Activated CD4-positive, alpha-beta T cell treated with anti-CD3 and anti-CD28 coated beads for 48 hours (primary cell): Measurements from ENCODE around the gene ANK2.
"Not testable (repeated sequence)": the region's sequence is repeated elsewhere in the genome, so short reads cannot be mapped to it uniquely, and the experiment has no call there.

Experiments
- DNase-seq: peaks from one replicate; pipeline ENCODE4 v3.0.0-alpha.2; 2020

ANK2 gene

GRCh38 chr4:113154281-113154680 is 104.8 kb downstream of the ANK2 start:
- no peak for DNase-seq

DNA sequence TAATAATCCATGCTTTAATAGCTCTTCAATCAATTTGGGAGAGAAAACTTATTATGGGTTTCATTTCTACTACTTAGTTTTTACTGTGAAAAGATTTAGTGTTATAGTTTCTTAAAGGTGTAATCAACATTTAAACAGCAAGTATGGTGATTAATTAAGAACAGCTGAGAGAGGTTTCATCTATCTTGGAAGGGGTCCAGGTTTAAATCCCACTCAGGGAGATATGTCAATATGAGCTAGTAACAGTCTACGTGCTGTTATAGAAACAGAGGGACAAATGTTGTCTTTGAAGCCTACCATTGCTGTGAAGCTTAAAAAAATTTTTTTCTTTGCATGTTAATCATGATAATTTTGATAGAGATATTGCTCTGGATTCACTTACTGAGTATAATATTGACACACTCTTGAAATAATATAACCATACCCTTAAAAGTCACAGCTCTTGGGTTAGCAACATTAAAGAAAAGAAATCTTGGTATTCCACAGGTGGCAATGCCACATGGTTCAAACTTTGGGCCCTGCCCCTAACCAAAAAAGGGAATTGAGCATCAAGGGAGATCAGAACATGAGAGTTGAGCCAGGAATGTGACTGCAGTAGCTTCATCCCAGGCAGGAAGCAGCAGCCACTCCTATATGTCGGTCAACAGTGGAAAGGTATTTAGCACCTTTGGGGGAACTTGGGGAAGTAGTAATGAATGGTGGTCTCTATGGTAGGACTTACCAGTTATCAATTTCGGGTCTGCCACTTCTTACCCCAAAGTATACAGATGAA is 107.8 kb downstream of the ANK2 start:
- no peak for DNase-seq

GRCh38 chr4:113159942-113160545 is 110.6 kb downstream of the ANK2 start:
- DNase-seq: no peak

GRCh38 chr4:113160548-113160947 is 111.1 kb downstream of the ANK2 start:
- no peak for DNase-seq

DNA sequence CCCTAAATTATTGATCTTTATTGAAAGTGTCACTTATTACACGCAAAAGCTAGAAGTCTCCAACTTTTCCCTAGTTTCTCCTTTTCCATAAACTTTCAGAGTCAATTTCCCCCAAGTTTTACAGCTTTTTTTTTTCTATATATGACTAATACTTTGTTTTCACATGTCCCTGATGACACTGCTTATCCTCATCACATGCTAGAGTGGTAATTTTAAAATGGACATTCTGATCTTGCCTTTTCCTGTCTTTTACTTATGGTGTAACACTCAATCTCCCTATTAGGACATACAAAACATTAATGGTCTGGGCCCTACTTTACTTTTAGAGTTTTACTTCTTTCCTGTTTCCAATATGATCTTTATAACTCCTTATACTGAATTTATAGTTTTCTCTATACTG is 112.6 kb downstream of the ANK2 start:
- DNase-seq: no peak

GRCh38 chr4:113169368-113169767 is 119.9 kb downstream of the ANK2 start:
- no peak for DNase-seq

DNA sequence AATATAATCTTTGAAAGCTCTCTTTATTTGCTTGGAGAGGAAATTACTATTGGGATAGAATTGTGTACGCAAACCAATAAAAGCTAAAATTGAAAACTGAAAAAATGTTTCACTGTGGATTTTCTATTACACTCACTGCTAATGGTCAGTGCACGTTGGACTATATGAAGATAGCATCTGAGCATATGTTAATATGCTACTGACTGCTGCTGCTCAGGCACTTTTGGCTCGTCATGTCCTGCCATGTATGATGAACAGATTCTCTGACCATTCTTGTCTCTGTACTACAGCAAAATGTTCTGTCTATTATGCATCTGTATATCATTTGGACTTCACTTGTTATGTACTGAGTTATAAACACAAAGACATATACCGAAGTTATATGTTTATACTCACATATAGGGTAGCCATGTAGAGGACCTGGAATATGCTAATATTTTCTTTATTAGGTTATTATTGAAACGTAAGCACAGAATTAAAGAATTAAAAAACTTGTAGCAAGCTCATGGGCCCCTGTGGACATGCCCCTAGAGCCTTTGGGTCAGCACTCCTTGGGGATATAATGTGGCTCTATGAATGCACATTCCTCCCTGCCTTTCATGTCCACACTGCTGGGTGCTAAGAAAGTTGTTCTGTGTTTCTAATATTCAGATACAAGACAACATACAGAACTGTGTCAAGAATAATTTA is 120.8 kb downstream of the ANK2 start:
- DNase-seq: no peak

DNA sequence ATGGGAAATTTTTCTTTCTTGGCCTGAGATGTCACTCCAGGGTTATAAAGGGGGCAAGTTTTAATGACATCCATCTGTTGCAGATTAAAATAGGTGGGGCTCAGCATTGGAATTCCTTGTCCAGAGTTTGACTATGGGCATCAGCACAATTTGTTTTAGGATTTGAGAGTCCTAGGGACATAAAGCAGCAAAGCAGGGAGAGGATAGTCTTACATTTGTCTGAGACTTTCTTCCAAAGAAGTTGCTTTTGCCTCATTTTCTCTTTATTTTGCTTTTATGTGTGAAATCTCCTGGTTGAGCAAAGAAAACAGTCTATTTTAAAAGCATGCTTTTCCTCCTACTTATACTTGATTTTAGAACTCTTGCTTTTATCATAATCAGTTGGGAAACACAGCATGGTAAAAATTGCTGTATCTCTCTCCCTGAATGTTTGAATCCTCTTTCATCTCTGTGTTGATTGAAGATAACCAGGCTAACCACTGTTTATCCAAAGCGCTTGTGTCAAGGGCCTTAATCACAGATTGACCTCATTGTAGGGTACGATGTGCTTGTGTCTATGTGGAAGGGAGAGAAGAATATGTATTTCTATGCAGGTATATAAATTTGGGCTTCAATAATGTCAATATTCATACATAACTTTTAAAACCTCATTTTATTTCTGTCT is 121.5 kb downstream of the ANK2 start:
- no peak for DNase-seq

GRCh38 chr4:113173126-113173792 is 123.8 kb downstream of the ANK2 start:
- no peak for DNase-seq

DNA sequence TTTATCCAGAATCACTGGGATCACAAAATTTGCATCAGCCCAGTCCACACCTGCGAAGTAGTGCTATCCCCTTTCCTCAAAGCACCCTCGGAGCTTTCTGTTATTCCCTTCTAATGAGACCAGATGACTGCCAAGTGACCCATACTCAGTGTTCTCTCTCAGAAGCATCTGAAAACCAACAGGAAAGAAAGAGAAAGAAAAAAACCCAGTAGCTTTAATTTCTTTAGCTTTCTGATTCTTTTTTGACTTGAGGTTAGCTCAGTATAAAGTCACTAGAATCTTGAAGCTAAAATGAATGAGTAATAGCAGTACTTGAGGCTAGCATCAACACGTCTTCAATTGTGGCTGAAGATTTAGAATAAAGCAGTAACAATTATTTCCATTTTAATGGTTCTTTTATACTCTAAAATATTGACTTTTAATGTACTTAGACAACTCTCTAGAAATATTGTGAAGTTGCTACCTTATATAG is 124.4 kb downstream of the ANK2 start:
- no peak for DNase-seq

- DNase-seq: no peak
Observed at GRCh38 chr4:113179091-113179490, 129.6 kb downstream of the ANK2 start.

GRCh38 chr4:113179996-113180395 is 130.5 kb downstream of the ANK2 start:
- DNase-seq: no peak

- DNase-seq: no peak
Observed at GRCh38 chr4:113181289-113182007, 132.0 kb downstream of the ANK2 start.

GRCh38 chr4:113183032-113183605 is 133.7 kb downstream of the ANK2 start:
- no peak for DNase-seq

DNA sequence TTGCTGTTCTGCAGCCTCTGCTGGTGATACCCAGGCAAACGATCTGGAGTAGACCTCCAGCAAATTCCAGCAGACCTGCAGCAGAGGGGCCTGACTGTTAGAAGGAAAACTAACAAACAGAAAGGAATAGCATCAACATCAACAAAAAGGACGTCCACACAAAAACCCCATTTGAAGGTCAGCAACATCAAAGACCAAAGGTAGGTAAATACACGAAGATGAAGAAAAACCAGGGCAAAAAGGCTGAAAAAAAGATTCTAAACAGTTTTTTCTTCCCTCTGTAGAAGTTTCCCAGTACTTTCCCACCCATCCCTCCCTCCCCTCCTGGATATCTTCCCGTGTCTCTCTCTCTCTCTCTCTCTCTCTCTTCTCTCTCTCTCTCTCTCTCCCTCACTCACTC is 136.8 kb downstream of the ANK2 start:
- not testable (repeated sequence) for DNase-seq

DNA sequence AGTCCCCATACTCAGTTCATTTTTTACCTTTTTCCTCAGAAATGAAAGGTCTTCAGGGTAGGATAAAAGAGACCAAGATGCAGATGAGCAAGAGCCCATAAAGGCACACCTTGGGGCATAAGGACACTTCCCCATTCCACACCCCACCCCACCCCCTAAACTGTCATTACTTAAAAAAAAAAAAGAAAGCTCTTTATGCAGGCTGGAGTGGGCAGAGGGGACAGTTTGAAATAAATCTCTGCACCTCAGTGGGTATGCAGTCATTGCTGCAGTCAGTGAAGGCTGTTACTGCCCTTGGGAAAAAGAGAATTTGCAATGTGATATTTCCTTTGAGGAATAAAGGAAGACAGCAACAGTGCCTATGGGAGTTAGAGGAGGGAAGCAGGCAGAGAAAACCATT is 137.5 kb downstream of the ANK2 start:
- DNase-seq: no peak

GRCh38 chr4:113187358-113187757 is 137.9 kb downstream of the ANK2 start:
- DNase-seq: no peak

DNA sequence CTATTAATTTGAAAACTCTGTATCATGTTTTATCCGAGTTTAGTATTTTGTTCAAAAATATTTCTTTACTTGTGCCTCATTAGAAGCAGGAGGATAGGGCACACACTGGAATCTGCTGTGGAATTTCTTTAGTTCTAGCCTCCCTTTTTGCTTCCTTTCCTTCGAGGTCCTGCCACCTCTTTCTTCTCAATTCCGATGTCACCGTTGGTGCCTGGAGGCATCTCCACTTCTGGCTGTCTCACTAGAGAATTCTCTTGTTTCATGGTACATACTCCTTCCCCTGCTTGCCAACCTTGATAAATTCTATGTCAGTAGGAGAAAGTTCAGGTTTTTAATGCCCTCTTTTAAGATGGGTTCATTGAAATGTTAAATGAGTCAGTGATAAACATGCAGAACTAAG is 140.1 kb downstream of the ANK2 start:
- DNase-seq: no peak

DNA sequence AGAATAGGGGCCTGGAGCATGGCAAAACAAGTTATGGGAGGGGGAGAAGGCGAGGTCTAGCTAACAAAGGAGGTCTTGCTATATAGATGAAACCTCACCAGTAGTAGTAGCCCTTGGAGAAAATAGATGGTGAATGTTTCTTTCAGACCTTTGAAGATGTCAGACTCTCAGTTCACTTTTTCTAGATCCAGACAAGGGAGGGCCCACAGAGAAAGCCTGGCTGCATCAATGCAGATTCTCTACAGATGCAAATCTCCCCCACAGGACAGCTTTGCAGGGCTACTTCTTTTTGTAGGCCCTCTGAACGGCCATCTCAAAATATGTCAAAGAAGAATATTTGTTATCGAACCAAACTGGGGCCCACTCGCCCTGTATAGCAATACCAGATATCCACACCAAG is 159.7 kb downstream of the ANK2 start:
- DNase-seq: no peak

- DNase-seq: no peak
Observed at GRCh38 chr4:113209652-113210320, 160.3 kb downstream of the ANK2 start.

DNA sequence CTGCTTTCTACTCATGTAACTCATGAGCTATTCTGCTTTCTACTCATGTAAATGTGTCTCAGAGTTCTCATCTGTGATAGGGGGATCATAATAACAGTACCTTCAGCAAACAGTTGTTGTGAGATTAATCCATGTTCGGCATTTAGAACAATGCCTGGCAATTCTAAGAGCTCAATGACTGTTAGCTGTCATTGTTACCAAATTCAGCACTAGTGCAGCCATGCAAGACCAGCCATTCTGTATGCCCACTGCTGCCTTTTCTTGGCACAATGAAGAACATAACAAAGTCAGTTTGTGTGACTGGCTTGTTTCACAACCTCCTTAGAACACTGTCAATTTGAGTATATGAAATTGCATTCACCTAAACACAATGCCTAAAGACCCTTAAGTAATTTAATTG is 163.2 kb downstream of the ANK2 start:
- DNase-seq: no peak
